Measurements from ENCODE around the gene PRR11.
A peak's percentile ranks its signal among the peaks of the same experiment; 100 is the strongest.
"Not testable (repeated sequence)": the region's sequence is repeated elsewhere in the genome, so short reads cannot be mapped to it uniquely, and the experiment has no call there.

PRR11 gene

GRCh38 chr17:59152925-59153324, 2.6 kb upstream of the PRR11 start:
- DNase-seq: no peak

- peak; percentile 72 for DNase-seq
These were observed 1.2 kb upstream of the PRR11 start for GRCh38 chr17:59154292-59154720.

GRCh38 chr17:59154721-59155438, 666 bp upstream of the PRR11 start, which contains the start of gene SKA2:
Gene SKA2 (minus strand): TSS chr17:59155186. CDS start chr17:59155163, 23 bp downstream.
- DNase-seq: peak; percentile 100

- no peak for DNase-seq
These were observed 4.8 kb downstream of the PRR11 start for GRCh38 chr17:59160157-59161025.

- no peak for DNase-seq
These were observed 5.9 kb downstream of the PRR11 start for GRCh38 chr17:59161477-59161876.

- no peak for DNase-seq
These were observed 10.4 kb downstream of the PRR11 start for GRCh38 chr17:59165933-59166342.

- DNase-seq: no peak
These were observed 12.0 kb downstream of the PRR11 start for GRCh38 chr17:59167571-59168001.

GRCh38 chr17:59172436-59173004, 17.0 kb downstream of the PRR11 start:
- no peak for DNase-seq

GRCh38 chr17:59174671-59175070, 19.1 kb downstream of the PRR11 start:
- DNase-seq: no peak

GRCh38 chr17:59175076-59175475, 19.5 kb downstream of the PRR11 start:
- DNase-seq: no peak

GRCh38 chr17:59178266-59178985, 22.9 kb downstream of the PRR11 start:
- no peak for DNase-seq

GRCh38 chr17:59179601-59180000, 24.1 kb downstream of the PRR11 start:
- DNase-seq: not testable (repeated sequence)

GRCh38 chr17:59180626-59181025, 25.1 kb downstream of the PRR11 start:
- DNase-seq: no peak

GRCh38 chr17:59181481-59181880, 25.9 kb downstream of the PRR11 start:
- no peak for DNase-seq

- no peak for DNase-seq
These were observed 30.5 kb downstream of the PRR11 start for GRCh38 chr17:59185997-59186396.

- no peak for DNase-seq
These were observed 31.3 kb downstream of the PRR11 start for GRCh38 chr17:59186850-59187249.

- no peak for DNase-seq
These were observed 35.3 kb downstream of the PRR11 start for GRCh38 chr17:59190806-59191205.

- DNase-seq: no peak
These were observed 37.9 kb downstream of the PRR11 start for GRCh38 chr17:59193336-59193862.

- DNase-seq: no peak
These were observed 43.9 kb downstream of the PRR11 start for GRCh38 chr17:59199398-59199797.

GRCh38 chr17:59202320-59202719, 46.8 kb downstream of the PRR11 start:
- no peak for DNase-seq

- no peak for DNase-seq
These were observed 63.8 kb downstream of the PRR11 start for GRCh38 chr17:59219370-59219769.

GRCh38 chr17:59219992-59220327, 64.4 kb downstream of the PRR11 start:
- peak; percentile 48 for DNase-seq
